HCT116 (cell line): ENCODE measurements around the gene ITFG1. TPM values are rescaled to one million over a fixed set of nuclear protein-coding genes. Genes with fewer than 3 reads are reported as not detected.

ENCODE experiments used
- ATAC-seq: fragments of 200-7000 bp; cut with Tn5 transposase; 2 replicates; pipeline ENCODE4 v1.9.1; 2020; ENCODE audit warnings: mild to moderate bottlenecking, moderate library complexity
- BruUV-seq: library from RNA; stranded (reverse); fragments of 400-500 nt; replicated peaks from 2 replicates; lab custom pipeline; 2021; lab: Mats Ljungman, UMichigan
- CTCF ChIA-PET: fragments of 300-600 bp; sonication (Branson Sonifier 250); formaldehyde crosslinking; loops from one replicate; lab custom pipeline; 2021; ENCODE audit warnings: antibody characterized with exemption; lab: Charles Lee
- POLR2A ChIA-PET: fragments of 300-600, 350-600 bp; sonication (Branson Sonifier 250); formaldehyde crosslinking; loops from one replicate; lab custom pipeline; 2021; ENCODE audit warnings: antibody characterized with exemption; lab: Charles Lee
- RAD21 ChIA-PET, 2 experiments: fragments of 300-600 bp; sonication (Branson Sonifier 250); formaldehyde crosslinking; loops; one replicate each; lab custom pipeline; 2023; ENCODE audit warnings: low total read pairs in 2 of 2; ENCODE audit not compliant: uncharacterized antibody in 2 of 2, unreplicated experiment in 2 of 2, low non-redundant PET in 1 of 2; lab: Charles Lee
- DNase-seq: peaks from one replicate; pipeline ENCODE4 v3.0.0-alpha.2; 2010; ENCODE audit warnings: low read depth, low spot score
- H2AFZ ChIP-seq: fragments of 200-600 bp; shearing (Covaris generic), sonication (generic); 2 replicates; pipeline ENCODE4 v1.6.1; 2017; ENCODE audit warnings: low read depth, mixed run types, mixed read lengths, antibody characterized with exemption, low read length; ENCODE audit not compliant: poor library complexity, severe bottlenecking
- H3K27ac ChIP-seq: 2 replicates; pipeline ENCODE4 v1.5.1; 2012; ENCODE audit warnings: low read depth, low read length
- H3K27me3 ChIP-seq: fragments of 200-600 bp; sonication (generic); 2 replicates; pipeline ENCODE4 v1.6.1; 2016; ENCODE audit warnings: mixed run types, low read length, mixed read lengths; ENCODE audit not compliant: insufficient read depth
- H3K36me3 ChIP-seq, 2 experiments: fragments of 200-500 bp in 1 of 2; fragments of 200-600 bp in 1 of 2; sonication (Bioruptor generic) in 1 of 2; sonication (generic) in 1 of 2; 2 replicates each; pipeline versions ENCODE4 v1.5.1 to v1.6.1; 2014 to 2016; ENCODE audit warnings: low read length in 2 of 2, inconsistent platforms in 1 of 2, mixed read lengths in 1 of 2, mixed run types in 1 of 2; ENCODE audit not compliant: insufficient read depth in 2 of 2, control insufficient read depth in 1 of 2
- H3K4me1 ChIP-seq, 2 experiments: fragments of 200-600 bp in 1 of 2; sonication (generic) in 1 of 2; 2 replicates each; pipeline versions ENCODE4 v1.5.1 to v1.6.1; 2012 to 2017; ENCODE audit warnings: low read length in 2 of 2, inconsistent platforms in 1 of 2, mild to moderate bottlenecking in 1 of 2, mixed read lengths in 1 of 2, mixed run types in 1 of 2, moderate library complexity in 1 of 2; ENCODE audit not compliant: insufficient read depth in 2 of 2, control insufficient read depth in 1 of 2
- H3K4me2 ChIP-seq: fragments of 200-600 bp; sonication (generic); 2 replicates; pipeline ENCODE4 v1.6.1; 2017; ENCODE audit warnings: mixed run types, low read length, mixed read lengths
- H3K4me3 ChIP-seq, 2 experiments: fragments of 200-600 bp in 1 of 2; sonication (generic) in 1 of 2; replicated peaks in 1 of 2; 2 replicates each; pipeline ENCODE4 v1.5.1; 2011 to 2016; ENCODE audit warnings: low read length in 2 of 2, control low read depth in 1 of 2, low read depth in 1 of 2, mild to moderate bottlenecking in 1 of 2, mixed read lengths in 1 of 2, mixed run types in 1 of 2
- H3K79me2 ChIP-seq: fragments of 200-600 bp; sonication (generic); 2 replicates; pipeline ENCODE4 v1.6.1; 2017; ENCODE audit warnings: mild to moderate bottlenecking, mixed run types, low read length, moderate library complexity, mixed read lengths; ENCODE audit not compliant: insufficient read depth
- H3K9ac ChIP-seq: fragments of 200-600 bp; sonication (generic); 2 replicates; pipeline ENCODE4 v1.6.1; 2016; ENCODE audit warnings: low read length, mixed read lengths
- H3K9me2 ChIP-seq: fragments of 200-600 bp; sonication (generic), shearing (Covaris generic); 2 replicates; pipeline ENCODE4 v1.6.1; 2017; ENCODE audit warnings: mixed run types, mild to moderate bottlenecking, moderate library complexity; ENCODE audit not compliant: insufficient read depth
- H3K9me3 ChIP-seq, 2 experiments: fragments of 200-500 bp in 1 of 2; fragments of 200-600 bp in 1 of 2; sonication (Bioruptor generic) in 1 of 2; sonication (generic) in 1 of 2; 2 replicates each; pipeline ENCODE4 v1.6.1; 2014 to 2017; ENCODE audit warnings: low read length in 2 of 2, mixed read lengths in 2 of 2, inconsistent platforms in 1 of 2, low read depth in 1 of 2, mild to moderate bottlenecking in 1 of 2, mixed run types in 1 of 2, moderate library complexity in 1 of 2; ENCODE audit not compliant: control insufficient read depth in 1 of 2, insufficient read depth in 1 of 2
- H4K20me1 ChIP-seq: fragments of 200-600 bp; sonication (generic), shearing (Covaris generic); 2 replicates; pipeline ENCODE4 v1.6.1; 2017; ENCODE audit warnings: mixed run types, mild to moderate bottlenecking, moderate library complexity; ENCODE audit not compliant: insufficient read depth
- ATF3 ChIP-seq: IDR thresholded peaks from 2 replicates; pipeline ENCODE4 v1.6.1; 2012
- CBX3 ChIP-seq: IDR thresholded peaks from 2 replicates; pipeline ENCODE4 v1.6.1; 2012; ENCODE audit warnings: low read depth
- EGR1 ChIP-seq: IDR thresholded peaks from 2 replicates; pipeline ENCODE4 v1.6.1; 2012; ENCODE audit warnings: low read depth
- ELF1 ChIP-seq: IDR thresholded peaks from 2 replicates; pipeline ENCODE4 v1.6.1; 2012; ENCODE audit warnings: low read depth, borderline replicate concordance
- EZH2 ChIP-seq: fragments of 200-600 bp; sonication (generic); IDR thresholded peaks from 2 replicates; pipeline ENCODE4 v1.6.1; 2017; ENCODE audit warnings: antibody characterized with exemption, mixed run types
- EZH2phosphoT487 ChIP-seq: fragments of 200-600 bp; IDR thresholded peaks from 2 replicates; pipeline ENCODE4 v1.6.1; 2018; ENCODE audit warnings: antibody characterized with exemption, borderline replicate concordance
- FOSL1 ChIP-seq: IDR thresholded peaks from 2 replicates; pipeline ENCODE4 v1.6.1; 2012; ENCODE audit warnings: low read depth
- JUND ChIP-seq: IDR thresholded peaks from 2 replicates; pipeline ENCODE4 v1.6.1; 2012
- MAX ChIP-seq: IDR thresholded peaks from 2 replicates; pipeline ENCODE4 v1.6.1; 2012
- POLR2A ChIP-seq: IDR thresholded peaks from 2 replicates; pipeline ENCODE4 v1.7.0; 2011; ENCODE audit warnings: borderline replicate concordance; ENCODE audit not compliant: insufficient read depth, insufficient read length; ENCODE audit errors: extremely low read depth
- POLR2AphosphoS5 ChIP-seq: IDR thresholded peaks from 2 replicates; pipeline ENCODE4 v1.6.1; 2011; ENCODE audit warnings: mild to moderate bottlenecking, low read depth, low read length, moderate library complexity
- RAD21 ChIP-seq: IDR thresholded peaks from 2 replicates; pipeline ENCODE4 v1.6.1; 2012; ENCODE audit warnings: low read depth, mild to moderate bottlenecking
- REST ChIP-seq: IDR thresholded peaks from 2 replicates; pipeline ENCODE4 v1.6.1; 2012; ENCODE audit warnings: low read depth
- SIN3A ChIP-seq: IDR thresholded peaks from 2 replicates; pipeline ENCODE4 v1.6.1; 2012; ENCODE audit warnings: low read depth
- SP1 ChIP-seq: IDR thresholded peaks from 2 replicates; pipeline ENCODE4 v1.6.1; 2012; ENCODE audit warnings: low read depth
- SRF ChIP-seq: IDR thresholded peaks from 2 replicates; pipeline ENCODE4 v1.6.1; 2012; ENCODE audit warnings: low read depth
- TCF7L2 ChIP-seq: IDR thresholded peaks from 2 replicates; pipeline ENCODE4 v1.7.0; 2011; ENCODE audit warnings: borderline replicate concordance, inconsistent platforms; ENCODE audit not compliant: insufficient read depth, insufficient read length; ENCODE audit errors: extremely low read depth
- YY1 ChIP-seq: IDR thresholded peaks from 2 replicates; pipeline ENCODE4 v1.6.1; 2011; ENCODE audit warnings: low read length, low read depth, moderate library complexity, mild to moderate bottlenecking; ENCODE audit not compliant: insufficient replicate concordance; ENCODE audit errors: extremely low read depth
- ZBTB33 ChIP-seq: IDR thresholded peaks from 2 replicates; pipeline ENCODE4 v1.6.1; 2011; ENCODE audit warnings: mild to moderate bottlenecking, low read length, moderate library complexity; ENCODE audit not compliant: insufficient replicate concordance; ENCODE audit errors: extremely low read depth
- ZNF274 ChIP-seq: fragments of 200-500 bp; sonication (Bioruptor generic); IDR thresholded peaks from 2 replicates; pipeline ENCODE4 v1.6.1; 2014; ENCODE audit warnings: mild to moderate bottlenecking, low read depth, low read length, inconsistent platforms
- intact Hi-C: fragments of 100-400 bp; cut with micrococcal nuclease; formaldehyde crosslinking; loops from 2 replicates; pipeline ENCODE4 v1.10.0; 2022
- total RNA-seq: library from RNA; stranded (reverse); gene quantifications from one replicate; pipeline ENCODE4 v1.2.1, GENCODE V29; 2021; ENCODE audit not compliant: unreplicated experiment

Gene ITFG1
- total RNA-seq, 1 experiment from 2014 or later = 24.9 TPM

GRCh38 chr16:47196457-47196856, 264.4 kb downstream of the ITFG1 start:
- no peaks in the 10 kb centered on the region for H3K9me2 ChIP-seq
- POLR2A ChIA-PET = no interaction called here
- no peaks in the 10 kb centered on the region for H3K79me2 ChIP-seq
- no peak overlapping the region for H3K4me2 ChIP-seq
- TF ChIP-seq CBX3 (no peak), YY1 (no peak), ATF3 (no peak), TCF7L2 (no peak), ZBTB33 (no peak), POLR2A (no peak), EZH2 (no peak), SRF (no peak), MAX (no peak), EGR1 (no peak), FOSL1 (no peak), SP1 (no peak), ZNF274 (no peak), EZH2phosphoT487 (no peak), SIN3A (no peak), POLR2AphosphoS5 (no peak), ELF1 (no peak), REST (no peak), JUND (no peak), RAD21 (no peak)
- CTCF ChIA-PET = no interaction called here
- RAD21 ChIA-PET = no interaction called here
- H3K27ac ChIP-seq = no peak overlapping the region
- H3K9ac ChIP-seq = no peak overlapping the region
- H3K9me3 ChIP-seq = no peaks in the 10 kb centered on the region
- DNase-seq (no peak), ATAC-seq (no peak)
- BruUV-seq = no TSS peak
- no peaks in the 10 kb centered on the region for H4K20me1 ChIP-seq
- intact Hi-C loops = no loop called here
- no peaks in the 10 kb centered on the region for H3K27me3 ChIP-seq
- H3K4me3 ChIP-seq = no peak overlapping the region
- no peak overlapping the region for H2AFZ ChIP-seq
- H3K36me3 ChIP-seq = no peaks in the 10 kb centered on the region
- no peaks in the 10 kb centered on the region for H3K4me1 ChIP-seq
